Heart right ventricle (tissue), 16 donors: ENCODE data around the gene TET1. TPM values are rescaled to one million over a fixed set of nuclear protein-coding genes. Genes with fewer than 3 reads are reported as not detected.

Source experiments
- ATAC-seq, 8 donors: fragments of 200-7000 bp; cut with Tn5 transposase; one replicate each; pipeline ENCODE4 v1.9.1; 2020; ENCODE audit warnings: mild to moderate bottlenecking in 8 of 8, moderate library complexity in 8 of 8, moderate number of reproducible peaks in 1 of 8
- DNase-seq, 2 donors: peaks; one replicate each; pipeline ENCODE4 v3.0.0-alpha.2; 2020
- H3K27ac ChIP-seq, 10 donors: fragments of 200-600 bp; sonication (generic) in 2 of 10; one replicate each; pipeline versions ENCODE4 v1.5.0 to v1.8.0; 2020 to 2022; ENCODE audit warnings: mild to moderate bottlenecking in 3 of 10
- H3K27me3 ChIP-seq, 7 donors: fragments of 200-600 bp; one replicate each; pipeline ENCODE4 v1.8.0; 2021 to 2022; ENCODE audit warnings: mild to moderate bottlenecking in 2 of 7
- H3K36me3 ChIP-seq, 9 donors: fragments of 200-600 bp; sonication (generic) in 1 of 9; one replicate each; pipeline versions ENCODE4 v1.5.0 to v1.8.0; 2020 to 2022; ENCODE audit warnings: mild to moderate bottlenecking in 2 of 9
- H3K4me1 ChIP-seq, 9 donors: fragments of 200-600 bp; sonication (generic) in 1 of 9; one replicate each; pipeline versions ENCODE4 v1.5.0 to v1.8.0; 2020 to 2022; ENCODE audit warnings: mild to moderate bottlenecking in 4 of 9
- H3K4me3 ChIP-seq, 10 donors: fragments of 200-600 bp; sonication (generic) in 2 of 10; one replicate each; pipeline versions ENCODE4 v1.5.0 to v1.8.0; 2020 to 2022; ENCODE audit warnings: mild to moderate bottlenecking in 7 of 10, moderate library complexity in 2 of 10
- H3K9me3 ChIP-seq, 11 donors: fragments of 200-600 bp in 10 of 11; sonication (generic) in 2 of 11; one replicate each; pipeline versions ENCODE4 v1.5.0 to v1.8.0; 2013 to 2022; ENCODE audit warnings: mild to moderate bottlenecking in 2 of 11, control low read depth in 1 of 11, moderate library complexity in 1 of 11
- CTCF ChIP-seq, 9 donors: fragments of 200-600 bp; sonication (generic) in 2 of 9; IDR thresholded peaks; one replicate each; pipeline versions ENCODE4 v1.5.0 to v1.8.0; 2021 to 2022; ENCODE audit warnings: antibody characterized with exemption in 9 of 9, mild to moderate bottlenecking in 5 of 9, moderate library complexity in 1 of 9
- WGBS, 2 donors: extraction: QIAGEN DNeasy Blood & Tissue Kit; methylation state at CpG; one replicate each; pipeline ENCODE4 v1.1.7; 2013; ENCODE audit warnings: inconsistent platforms in 1 of 2; 5-methylcytosine and 5-hydroxymethylcytosine counted together
- intact Hi-C, 10 donors: fragments of 100-400 bp; cut with DNase I; formaldehyde crosslinking; loops; one replicate each; pipeline versions ENCODE4 v1.11.1 to v1.14.2; 2022
- polyA plus RNA-seq, 2 donors: library from polyadenylated mRNA; stranded (reverse); fragments of 200-250 nt; gene quantifications; one replicate each; pipeline ENCODE4 v1.2.3, GENCODE V29; 2013
- total RNA-seq, 10 donors: library from RNA; stranded (reverse); fragmentation: NEBNext Ultra II Directional in 3 of 10; extraction: Animal tissue kit (Norgen Biotek cat#: 25700) in 3 of 10; gene quantifications; one replicate each; pipeline versions ENCODE4 v1.2.1 to v1.2.4, GENCODE V29; 2021 to 2023
- donor health status: Arrhythmogenic right ventricular cardiomyopathy.
- donor health status: ischemic (EF 13 %, LVEDD 7.1; RV severe dilation, severe dysfunction).
- donor health status: healthy with polysubstance abuse.
- donor health status: DM: no; HTN: yes; CAD: no.
- donor health status: DM: no; HTN: no; CAD: no.
- donor health status: ischemic (EF 25% LVEDD 6.9; RV normal size, moderate dysfunction).
- donor health status: ischemic (EF 25% LVEDD 5.7; RV mildly dilated, moderate dysfunction).
- donor health status: healthy.
- donor health status: DM: yes; HTN: yes; CAD: no.
- donor health status: Ischemic cardiomyopathy.
- donor health status: ischemic (EF 35%, LVEDD 5.7; RV mildly dilated, moderate dysfunction).
- donor health status: nonischemic (EF 11% LVEDD 7.7; RV severe dilation, severe dysfunction).
- donor health status: DM: yes; HTN: yes; CAD: no.
- donor health status: PGD.
- donor health status: ischemic (EF 29% LVEDD 5.4; RV normal size, mild dysfunction).
- donor health status: nonischemic (EF 23%, LVEDD 6.1; RV moderate dilation, normal function).

The TET1 gene
- total and polyA plus RNA-seq, 12 donors: 0.17 to 4.2 (median 3.0) TPM

GRCh38 chr10:68742397-68742796 lies 182.3 kb downstream of the TET1 start:
- WGBS, 2 donors: 75 to 76% methylated on average over 6 of the region's 6 CpGs
- no peak for TF ChIP-seq CTCF (IDR thresholded peaks at IDR 0.05)
- H3K36me3 ChIP-seq: peaks cover 0 to 100% (median 74%) of the 10 kb centered on the region in 9 donors
- intact Hi-C loops: loop anchor here in 1 of 10 donors (10.0 kb wide), 1 partner anchor 172 kb away; no protein-coding TSS in a partner anchor
- ATAC-seq (no peak), DNase-seq (no peak)
- H3K4me1 ChIP-seq: no peaks in the 10 kb centered on the region
- H3K9me3 ChIP-seq: no peaks in the 10 kb centered on the region
- no peaks in the 10 kb centered on the region for H3K27me3 ChIP-seq
- no peak overlapping the region for H3K27ac ChIP-seq
- no peak overlapping the region for H3K4me3 ChIP-seq

Other genes starting within 250 kb of the TET1 start
- gene HNRNPH3, start 228.3 kb upstream of the TET1 start, total RNA-seq: 100 to 1,000 TPM in 6 of 10 donors, 10 to 100 TPM in 4; 81.8 to 130 (median 105) TPM
- gene HNRNPH3, start 228.3 kb upstream of the TET1 start, polyA plus RNA-seq: 100 to 1,000 TPM; 106 to 146 TPM
- gene PBLD, start 227.4 kb upstream of the TET1 start, total RNA-seq: 1 to 10 TPM; 2.6 to 8.1 (median 6.1) TPM
- gene PBLD, start 227.4 kb upstream of the TET1 start, polyA plus RNA-seq: 1 to 10 TPM; 1.3 to 1.8 TPM
- gene RUFY2, start 153.1 kb upstream of the TET1 start, total RNA-seq: 10 to 100 TPM in 4 of 10 donors, 1 to 10 TPM in 6; 7.3 to 11.6 (median 8.3) TPM
- 1 to 10 TPM; 2.6 to 9.7 TPM for gene RUFY2, start 153.1 kb upstream of the TET1 start, polyA plus RNA-seq
- 1 to 10 TPM; 1.6 to 4.4 (median 2.4) TPM for gene DNA2, start 88.4 kb upstream of the TET1 start, total RNA-seq
- 1 to 10 TPM; 1.1 to 3.4 TPM for gene DNA2, start 88.4 kb upstream of the TET1 start, polyA plus RNA-seq
- 10 to 100 TPM; 11.8 to 27.3 (median 21.1) TPM for gene SLC25A16, start 32.8 kb upstream of the TET1 start, total RNA-seq
- gene SLC25A16, start 32.8 kb upstream of the TET1 start, polyA plus RNA-seq: 10 to 100 TPM in 1 of 2 donors, 1 to 10 TPM in 1; 4.6 to 33.5 TPM
- gene CCAR1, start 160.9 kb downstream of the TET1 start, total RNA-seq: 10 to 100 TPM; 23.5 to 37.1 (median 30.5) TPM
- gene CCAR1, start 160.9 kb downstream of the TET1 start, polyA plus RNA-seq: 10 to 100 TPM; 24.1 to 62.3 TPM